Thyroid gland (tissue), 4 donors: ENCODE results near the gene SNAPC4. TPM values are rescaled to one million over a fixed set of nuclear protein-coding genes. Genes with fewer than 3 reads are reported as not detected.

Experiments used
- DNase-seq, 2 donors: peaks; one replicate each; pipeline ENCODE4 v3.0.0-alpha.2; 2019
- H3K27ac ChIP-seq, 3 donors: fragments of 200-600 bp; sonication (generic); 1 replicate in 2 of 3; 2 replicates in 1 of 3; pipeline ENCODE4 v1.5.1; 2016 to 2019; ENCODE audit warnings: mild to moderate bottlenecking in 1 of 3, moderate library complexity in 1 of 3
- H3K27me3 ChIP-seq: fragments of 200-600 bp; sonication (generic); one replicate; pipeline ENCODE4 v1.5.1; 2019
- H3K36me3 ChIP-seq, 2 donors: fragments of 200-600 bp; sonication (generic); one replicate each; pipeline ENCODE4 v1.5.1; 2016 to 2019
- H3K4me1 ChIP-seq, 2 donors: fragments of 200-600 bp; sonication (generic); one replicate each; pipeline ENCODE4 v1.5.1; 2017 to 2019
- H3K4me3 ChIP-seq, 3 donors: fragments of 200-600 bp; sonication (generic); replicated peaks in 1 of 3; 1 replicate in 2 of 3; 2 replicates in 1 of 3; pipeline ENCODE4 v1.5.1; 2016; ENCODE audit warnings: mild to moderate bottlenecking in 1 of 3
- H3K9me3 ChIP-seq: fragments of 200-600 bp; sonication (generic); one replicate; pipeline ENCODE4 v1.5.1; 2017
- POLR2A ChIP-seq, 2 donors: fragments of 450-650 bp; IDR thresholded peaks; one replicate each; pipeline ENCODE4 v1.6.1; 2017; ENCODE audit warnings: antibody characterized with exemption in 2 of 2, mild to moderate bottlenecking in 2 of 2, moderate library complexity in 1 of 2
- WGBS, 2 donors: methylation state at CpG; one replicate each; pipeline ENCODE4 v1.1.5; 2017; 5-methylcytosine and 5-hydroxymethylcytosine counted together
- intact Hi-C: fragments of 100-400 bp; cut with DNase I; formaldehyde crosslinking; loops from one replicate; pipeline ENCODE4 v1.15.1; 2023
- total RNA-seq, 4 donors: library from RNA; depleted of rRNA; stranded (reverse); fragments of >200 nt; gene quantifications; one replicate each; pipeline ENCODE4 v1.2.3, GENCODE V29; 2016
- TF ChIP-seq, protein P1 (sequence below), 6 experiments: fragments of 200-600 bp in 3 of 6; fragments of 450-650 bp in 3 of 6; sonication (generic) in 3 of 6; IDR thresholded peaks; one replicate each; pipeline ENCODE4 v1.5.1; 2016 to 2019; ENCODE audit warnings: antibody characterized with exemption in 6 of 6, mild to moderate bottlenecking in 2 of 6, inconsistent platforms in 1 of 6, moderate library complexity in 1 of 6

Gene SNAPC4
- total RNA-seq, 4 donors from 2014 or later = 7.0 to 8.0 (median 7.5) TPM

DNA sequence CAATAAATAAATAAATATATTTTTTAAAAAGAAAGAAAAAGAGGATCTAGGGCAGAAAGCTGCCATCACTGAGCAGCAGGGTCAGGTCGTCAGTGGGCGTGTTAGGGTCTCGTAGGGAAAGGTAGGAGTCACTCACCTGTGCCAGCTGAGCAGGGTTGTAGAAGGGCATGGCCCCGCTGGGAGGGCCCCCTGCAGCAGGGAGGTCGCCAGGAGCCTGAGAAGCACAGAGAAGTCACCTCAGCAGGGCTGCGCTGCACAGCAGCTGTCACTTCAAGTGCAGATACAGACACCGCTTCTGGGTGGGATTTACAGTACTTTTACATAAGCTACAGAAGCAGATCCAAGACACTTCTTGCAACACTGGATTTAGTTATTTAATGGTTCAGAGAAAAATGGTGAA lies 43.7 kb upstream of the SNAPC4 start:
- Histone ChIP-seq H3K4me3 (no peak overlapping the region), H3K27me3 (no peaks in the 10 kb centered on the region), H3K9me3 (no peaks in the 10 kb centered on the region), H3K4me1 (peaks cover 3 to 5% of the 10 kb centered on the region in 2 donors), H3K27ac (no peak overlapping the region), H3K36me3 (peaks cover 34 to 60% of the 10 kb centered on the region in 2 donors)
- TF ChIP-seq, protein P1, sequence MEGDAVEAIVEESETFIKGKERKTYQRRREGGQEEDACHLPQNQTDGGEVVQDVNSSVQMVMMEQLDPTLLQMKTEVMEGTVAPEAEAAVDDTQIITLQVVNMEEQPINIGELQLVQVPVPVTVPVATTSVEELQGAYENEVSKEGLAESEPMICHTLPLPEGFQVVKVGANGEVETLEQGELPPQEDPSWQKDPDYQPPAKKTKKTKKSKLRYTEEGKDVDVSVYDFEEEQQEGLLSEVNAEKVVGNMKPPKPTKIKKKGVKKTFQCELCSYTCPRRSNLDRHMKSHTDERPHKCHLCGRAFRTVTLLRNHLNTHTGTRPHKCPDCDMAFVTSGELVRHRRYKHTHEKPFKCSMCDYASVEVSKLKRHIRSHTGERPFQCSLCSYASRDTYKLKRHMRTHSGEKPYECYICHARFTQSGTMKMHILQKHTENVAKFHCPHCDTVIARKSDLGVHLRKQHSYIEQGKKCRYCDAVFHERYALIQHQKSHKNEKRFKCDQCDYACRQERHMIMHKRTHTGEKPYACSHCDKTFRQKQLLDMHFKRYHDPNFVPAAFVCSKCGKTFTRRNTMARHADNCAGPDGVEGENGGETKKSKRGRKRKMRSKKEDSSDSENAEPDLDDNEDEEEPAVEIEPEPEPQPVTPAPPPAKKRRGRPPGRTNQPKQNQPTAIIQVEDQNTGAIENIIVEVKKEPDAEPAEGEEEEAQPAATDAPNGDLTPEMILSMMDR (IDR thresholded peaks at IDR 0.05) = no peak
- TF ChIP-seq POLR2A (IDR thresholded peaks at IDR 0.05) = no peak
- WGBS, 2 donors = 92 to 93% methylated on average over 7 of the region's 7 CpGs
- intact Hi-C loops = no loop called here
- DNase-seq = no peak

DNA sequence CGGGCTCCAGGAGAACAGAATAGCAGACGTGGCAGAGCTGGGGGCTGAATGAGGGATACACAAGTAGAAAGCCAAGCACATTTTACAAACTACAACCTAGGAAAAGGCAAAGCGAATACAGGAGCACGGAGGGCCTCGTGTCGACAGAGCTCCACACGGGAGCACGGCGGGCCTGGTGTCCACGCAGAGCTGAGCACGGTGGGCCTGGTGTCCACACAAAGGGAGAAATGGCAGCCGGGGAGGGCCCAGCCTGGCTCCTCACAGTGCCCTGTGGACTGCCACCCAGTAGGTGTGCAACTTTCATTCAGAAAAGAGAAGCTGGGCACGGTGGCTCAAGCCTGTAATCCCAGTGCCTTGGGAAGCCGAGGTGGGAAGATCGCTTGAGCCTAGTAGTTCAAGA lies 43.1 kb upstream of the SNAPC4 start:
- Histone ChIP-seq H3K4me1 (peaks cover 7 to 9% of the 10 kb centered on the region in 2 donors), H3K27ac (no peak overlapping the region), H3K36me3 (peaks cover 32 to 57% of the 10 kb centered on the region in 2 donors), H3K4me3 (no peak overlapping the region), H3K9me3 (no peaks in the 10 kb centered on the region), H3K27me3 (no peaks in the 10 kb centered on the region)
- TF ChIP-seq, protein P1 (IDR thresholded peaks at IDR 0.05) = no peak
- no peak for TF ChIP-seq POLR2A (IDR thresholded peaks at IDR 0.05)
- intact Hi-C loops = no loop called here
- 95 to 97% methylated on average over 15 of the region's 15 CpGs for WGBS, 2 donors
- DNase-seq = no peak

DNA sequence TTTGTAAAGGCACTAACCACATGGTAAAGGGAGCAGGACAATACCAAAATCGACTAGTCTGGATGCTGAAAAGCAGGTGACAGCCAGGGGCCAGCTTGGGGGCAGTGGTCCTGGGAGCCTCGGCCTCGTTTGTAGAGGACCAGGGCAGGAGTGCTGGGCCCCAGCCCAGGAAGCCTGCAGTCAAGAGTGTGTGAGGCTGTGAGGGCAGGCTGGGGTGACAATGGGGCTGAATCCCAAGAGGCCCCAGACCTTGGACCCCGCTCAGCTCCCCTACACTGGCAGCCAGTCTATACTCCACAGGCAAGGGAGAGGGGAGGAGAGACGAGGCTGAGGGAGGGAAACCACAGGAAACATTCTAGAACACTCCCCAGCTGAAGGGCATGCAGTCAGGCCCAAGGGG lies 42.3 kb upstream of the SNAPC4 start:
- DNase-seq = no peak
- Histone ChIP-seq H3K27ac (no peak overlapping the region), H3K27me3 (no peaks in the 10 kb centered on the region), H3K9me3 (no peaks in the 10 kb centered on the region), H3K4me1 (peaks cover 16 to 17% of the 10 kb centered on the region in 2 donors), H3K36me3 (peaks cover 24 to 48% of the 10 kb centered on the region in 2 donors), H3K4me3 (no peak overlapping the region)
- WGBS, 2 donors = 86 to 95% methylated on average over 5 of the region's 5 CpGs
- intact Hi-C loops = no loop called here
- TF ChIP-seq, protein P1 (IDR thresholded peaks at IDR 0.05) = no peak
- TF ChIP-seq POLR2A (IDR thresholded peaks at IDR 0.05) = no peak

DNA sequence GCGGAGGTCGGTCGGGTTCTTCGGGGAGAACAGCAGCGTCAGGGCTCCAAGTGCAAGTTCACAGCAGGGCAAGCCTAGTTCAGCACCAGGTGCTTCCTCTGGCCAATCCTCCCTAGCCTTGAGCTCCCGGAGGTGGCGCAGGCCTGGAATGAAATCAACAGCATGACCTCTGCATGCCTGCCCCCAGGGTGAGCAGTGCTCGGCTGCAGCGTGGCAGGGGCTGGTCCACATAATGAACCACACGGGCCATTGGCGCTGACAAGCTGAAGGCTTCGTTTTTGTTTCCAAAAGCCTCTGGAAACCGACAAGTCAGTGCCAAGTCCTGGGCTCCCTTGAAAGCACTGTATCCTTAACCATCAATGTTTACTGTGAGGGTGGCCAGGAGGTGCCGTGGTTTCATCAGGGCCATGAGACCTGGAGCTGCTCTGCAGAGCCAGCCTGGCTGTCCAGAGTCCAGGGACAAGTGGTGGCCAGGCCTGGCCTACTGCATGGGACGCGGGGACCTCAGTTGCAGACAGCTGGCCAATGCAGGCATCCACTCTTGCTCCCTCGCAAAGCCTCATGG lies 41.8 kb upstream of the SNAPC4 start:
- peaks cover 19 to 43% of the 10 kb centered on the region in 2 donors for H3K36me3 ChIP-seq
- H3K27ac ChIP-seq = no peak overlapping the region
- peaks cover 17 to 21% of the 10 kb centered on the region in 2 donors for H3K4me1 ChIP-seq
- no peak overlapping the region for H3K4me3 ChIP-seq
- 89 to 91% methylated on average over 13 to 14 of the region's 17 CpGs for WGBS, 2 donors
- intact Hi-C loops = no loop called here
- H3K9me3 ChIP-seq = no peaks in the 10 kb centered on the region
- DNase-seq = no peak
- TF ChIP-seq, protein P1 (IDR thresholded peaks at IDR 0.05) = no peak
- no peak for TF ChIP-seq POLR2A (IDR thresholded peaks at IDR 0.05)
- H3K27me3 ChIP-seq = no peaks in the 10 kb centered on the region

DNA sequence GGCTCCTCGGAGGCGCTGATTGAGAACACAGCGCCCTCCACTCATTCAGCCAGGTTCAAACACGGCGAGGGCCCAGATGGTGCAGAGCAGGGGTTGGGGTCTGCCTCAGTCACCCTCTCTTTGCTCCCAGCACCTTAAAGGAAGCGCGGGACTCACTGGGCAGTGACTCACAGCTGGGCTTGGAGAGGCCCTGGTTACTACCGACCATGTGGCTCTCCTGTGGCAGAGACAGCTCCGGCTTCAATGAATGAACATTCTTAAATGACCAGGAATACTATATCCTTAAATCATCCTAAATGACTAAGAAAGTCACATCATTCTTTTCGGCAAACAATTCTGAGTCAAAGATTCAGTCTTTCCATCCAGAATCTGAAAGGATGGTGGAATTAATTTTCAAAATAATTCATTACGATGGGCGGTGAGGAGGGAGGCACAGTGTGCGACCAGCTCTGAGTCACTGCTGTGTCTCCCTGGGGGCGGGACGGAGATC lies 41.3 kb upstream of the SNAPC4 start:
- whole genome bisulfite sequencing, 2 donors = 92 to 94% methylated on average over 15 of the region's 15 CpGs
- DNase-seq = no peak
- Histone ChIP-seq H3K36me3 (peaks cover 15 to 39% of the 10 kb centered on the region in 2 donors), H3K4me1 (peaks cover 17 to 25% of the 10 kb centered on the region in 2 donors), H3K4me3 (no peak overlapping the region), H3K9me3 (no peaks in the 10 kb centered on the region), H3K27me3 (no peaks in the 10 kb centered on the region), H3K27ac (no peak overlapping the region)
- intact Hi-C loops = no loop called here
- no peak for TF ChIP-seq POLR2A (IDR thresholded peaks at IDR 0.05)
- TF ChIP-seq, protein P1 (IDR thresholded peaks at IDR 0.05) = no peak
